ENCODE measurements around the gene CAPN5.

Gene CAPN5

GRCh38 chr11:77029829-77030228 is 36.9 kb upstream of the CAPN5 start:
- no peak for TF ChIP-seq SPI1 (IDR thresholded peaks at IDR 0.05; ENCODE audit: borderline replicate concordance, low read depth)
- no peak for TF ChIP-seq REST (IDR thresholded peaks at IDR 0.05; ENCODE audit: insufficient replicate concordance, low read depth)
- DNase-seq (ENCODE audit: low read depth in 1 of 2, low spot score in 1 of 2): no peak

GRCh38 chr11:77030834-77031414 is 35.8 kb upstream of the CAPN5 start:
- Histone ChIP-seq H3K27ac (replicated peaks) (no peak overlapping the region), H3K27me3 (ENCODE audit: insufficient read depth, poor library complexity, severe bottlenecking) (no peaks in the 10 kb centered on the region), H3K4me3 (replicated peaks; ENCODE audit: insufficient read depth, low read length) (no peak overlapping the region)
- no peak for DNase-seq (ENCODE audit: low read depth in 1 of 2, low spot score in 1 of 2)
- TF ChIP-seq POLR2AphosphoS5 (IDR thresholded peaks at IDR 0.05; ENCODE audit: low read depth) (no peak), GABPA (IDR thresholded peaks at IDR 0.05; ENCODE audit: low read depth) (no peak), CTCF (IDR thresholded peaks at IDR 0.05; ENCODE audit: insufficient read depth, low read length) (no peak), REST (IDR thresholded peaks at IDR 0.05; ENCODE audit: insufficient replicate concordance, low read depth) (no peak), SPI1 (IDR thresholded peaks at IDR 0.05; ENCODE audit: borderline replicate concordance, low read depth) (no peak)

More at GRCh38 chr11:77029829-77030228, 36.9 kb upstream of the CAPN5 start:
- H3K27ac ChIP-seq (replicated peaks): no peak overlapping the region
- no peak overlapping the region for H3K4me3 ChIP-seq (replicated peaks; ENCODE audit: insufficient read depth, low read length)
- no peaks in the 10 kb centered on the region for H3K27me3 ChIP-seq (ENCODE audit: insufficient read depth, poor library complexity, severe bottlenecking)

GRCh38 chr11:77031599-77031998 is 35.2 kb upstream of the CAPN5 start:
- DNase-seq (ENCODE audit: low read depth in 1 of 2, low spot score in 1 of 2): no peak
- no peak for TF ChIP-seq POLR2AphosphoS5 (IDR thresholded peaks at IDR 0.05; ENCODE audit: low read depth)
- TF ChIP-seq SPI1 (IDR thresholded peaks at IDR 0.05; ENCODE audit: borderline replicate concordance, low read depth): no peak
- no peak for TF ChIP-seq CTCF (IDR thresholded peaks at IDR 0.05; ENCODE audit: insufficient read depth, low read length)
- TF ChIP-seq GABPA (IDR thresholded peaks at IDR 0.05; ENCODE audit: low read depth): no peak
- TF ChIP-seq REST (IDR thresholded peaks at IDR 0.05; ENCODE audit: insufficient replicate concordance, low read depth): no peak
- no peak overlapping the region for H3K4me3 ChIP-seq (replicated peaks; ENCODE audit: insufficient read depth, low read length)
- H3K27me3 ChIP-seq (ENCODE audit: insufficient read depth, poor library complexity, severe bottlenecking): no peaks in the 10 kb centered on the region
- no peak overlapping the region for H3K27ac ChIP-seq (replicated peaks)

All from HL-60 (cell line).